ENCODE results near the gene RMND5A. TPM values are rescaled to one million over a fixed set of nuclear protein-coding genes. Genes with fewer than 3 reads are reported as not detected.

Gene RMND5A
- total RNA-seq, 2 donors from 2014 or later, result 63.7 to 72.6 TPM

GRCh38 chr2:86753606-86754005 lies 33.5 kb downstream of the RMND5A start:
- intact Hi-C loops (cut with DNase I), result loop anchor here (10.0 kb wide), 1 partner anchor 139 kb away; no protein-coding TSS in a partner anchor
- H3K9me3 ChIP-seq, result no peaks in the 10 kb centered on the region
- no peaks in the 10 kb centered on the region for H3K4me1 ChIP-seq
- no peak overlapping the region for H3K4me3 ChIP-seq
- H3K9ac ChIP-seq (ENCODE audit: low read depth in 2 of 2, low read length in 2 of 2), result no peak overlapping the region
- TF ChIP-seq, protein P1, sequence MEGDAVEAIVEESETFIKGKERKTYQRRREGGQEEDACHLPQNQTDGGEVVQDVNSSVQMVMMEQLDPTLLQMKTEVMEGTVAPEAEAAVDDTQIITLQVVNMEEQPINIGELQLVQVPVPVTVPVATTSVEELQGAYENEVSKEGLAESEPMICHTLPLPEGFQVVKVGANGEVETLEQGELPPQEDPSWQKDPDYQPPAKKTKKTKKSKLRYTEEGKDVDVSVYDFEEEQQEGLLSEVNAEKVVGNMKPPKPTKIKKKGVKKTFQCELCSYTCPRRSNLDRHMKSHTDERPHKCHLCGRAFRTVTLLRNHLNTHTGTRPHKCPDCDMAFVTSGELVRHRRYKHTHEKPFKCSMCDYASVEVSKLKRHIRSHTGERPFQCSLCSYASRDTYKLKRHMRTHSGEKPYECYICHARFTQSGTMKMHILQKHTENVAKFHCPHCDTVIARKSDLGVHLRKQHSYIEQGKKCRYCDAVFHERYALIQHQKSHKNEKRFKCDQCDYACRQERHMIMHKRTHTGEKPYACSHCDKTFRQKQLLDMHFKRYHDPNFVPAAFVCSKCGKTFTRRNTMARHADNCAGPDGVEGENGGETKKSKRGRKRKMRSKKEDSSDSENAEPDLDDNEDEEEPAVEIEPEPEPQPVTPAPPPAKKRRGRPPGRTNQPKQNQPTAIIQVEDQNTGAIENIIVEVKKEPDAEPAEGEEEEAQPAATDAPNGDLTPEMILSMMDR (IDR thresholded peaks at IDR 0.05), result no peak
- no peak for DNase-seq
- no peaks in the 10 kb centered on the region for H3K27me3 ChIP-seq
- no peaks in the 10 kb centered on the region for H3K36me3 ChIP-seq
- H3K27ac ChIP-seq, result no peak overlapping the region

GRCh38 chr2:86758405-86758804 lies 38.3 kb downstream of the RMND5A start:
- Histone ChIP-seq H3K9me3 (no peaks in the 10 kb centered on the region), H3K4me1 (no peaks in the 10 kb centered on the region), H3K9ac (ENCODE audit: low read depth in 2 of 2, low read length in 2 of 2) (no peak overlapping the region), H3K27me3 (no peaks in the 10 kb centered on the region), H3K27ac (no peak overlapping the region), H3K36me3 (no peaks in the 10 kb centered on the region), H3K4me3 (no peak overlapping the region)
- TF ChIP-seq, protein P1 (IDR thresholded peaks at IDR 0.05), result no peak
- intact Hi-C loops (cut with DNase I), result loop anchor here (10.0 kb wide), 1 partner anchor 144 kb away; no protein-coding TSS in a partner anchor
- DNase-seq, result no peak

DNA sequence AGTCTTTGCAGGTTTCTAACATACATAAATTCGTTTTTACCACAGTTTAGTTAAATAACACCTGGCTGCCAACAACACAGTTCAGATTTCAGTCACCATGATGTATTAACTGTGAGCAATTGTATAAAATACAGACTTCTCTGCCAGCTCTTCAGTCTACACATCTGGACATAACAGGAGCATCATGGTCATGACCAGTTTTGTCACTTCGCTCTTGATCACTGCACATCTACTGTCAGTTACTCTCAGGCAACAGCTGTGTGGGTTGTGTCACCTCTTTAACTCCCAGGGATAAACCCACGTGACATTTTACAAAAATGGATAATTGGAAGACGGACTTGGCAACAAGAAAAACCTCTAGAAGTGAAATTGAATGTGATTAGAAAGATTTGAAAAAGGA lies 40.3 kb downstream of the RMND5A start:
- TF ChIP-seq, protein P1 (IDR thresholded peaks at IDR 0.05), result no peak
- H3K27me3 ChIP-seq, result no peaks in the 10 kb centered on the region
- no peaks in the 10 kb centered on the region for H3K9me3 ChIP-seq
- no peak overlapping the region for H3K27ac ChIP-seq
- no peak overlapping the region for H3K9ac ChIP-seq (ENCODE audit: low read depth in 2 of 2, low read length in 2 of 2)
- H3K4me3 ChIP-seq, result no peak overlapping the region
- intact Hi-C loops (cut with DNase I), result no loop called here
- DNase-seq, result no peak
- no peaks in the 10 kb centered on the region for H3K4me1 ChIP-seq
- H3K36me3 ChIP-seq, result no peaks in the 10 kb centered on the region

DNA sequence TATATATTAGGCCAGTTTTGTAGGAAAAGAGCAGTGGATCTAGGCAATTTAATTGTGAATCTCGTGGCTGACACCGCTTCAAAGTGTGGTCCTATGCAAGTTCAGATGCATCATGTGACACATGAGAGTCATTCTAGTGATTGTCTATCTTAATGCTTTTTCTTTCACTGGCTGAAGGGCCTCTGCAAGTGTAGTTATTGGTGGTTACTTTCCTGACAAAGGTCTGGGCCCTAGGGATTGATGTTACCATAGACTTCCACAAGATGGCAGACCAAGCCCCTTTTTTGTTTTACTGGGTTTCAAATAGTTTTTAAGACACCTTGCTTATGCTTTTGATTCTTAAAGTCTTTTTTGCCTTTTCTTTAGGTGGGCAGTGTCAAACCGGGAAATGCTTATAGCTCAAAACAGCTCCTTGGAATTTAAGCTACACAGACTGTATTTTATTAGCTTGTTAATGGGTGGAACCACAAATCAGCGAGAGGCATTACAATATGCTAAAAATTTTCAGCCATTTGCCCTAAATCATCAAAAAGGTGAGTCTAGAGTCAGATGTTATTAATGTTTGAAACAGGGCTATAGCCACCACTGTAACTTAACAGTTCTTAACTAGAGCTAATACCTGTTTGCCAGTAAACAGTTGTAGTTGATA lies 44.7 kb downstream of the RMND5A start:
- DNase-seq, result no peak
- TF ChIP-seq, protein P1 (IDR thresholded peaks at IDR 0.05), result peak; percentile 54
- H3K4me1 ChIP-seq, result no peaks in the 10 kb centered on the region
- H3K4me3 ChIP-seq, result no peak overlapping the region
- no peaks in the 10 kb centered on the region for H3K9me3 ChIP-seq
- intact Hi-C loops (cut with DNase I), result no loop called here
- no peak overlapping the region for H3K27ac ChIP-seq
- H3K36me3 ChIP-seq, result peaks cover 3% of the 10 kb centered on the region
- no peak overlapping the region for H3K9ac ChIP-seq (ENCODE audit: low read depth in 2 of 2, low read length in 2 of 2)
- H3K27me3 ChIP-seq, result no peaks in the 10 kb centered on the region

DNA sequence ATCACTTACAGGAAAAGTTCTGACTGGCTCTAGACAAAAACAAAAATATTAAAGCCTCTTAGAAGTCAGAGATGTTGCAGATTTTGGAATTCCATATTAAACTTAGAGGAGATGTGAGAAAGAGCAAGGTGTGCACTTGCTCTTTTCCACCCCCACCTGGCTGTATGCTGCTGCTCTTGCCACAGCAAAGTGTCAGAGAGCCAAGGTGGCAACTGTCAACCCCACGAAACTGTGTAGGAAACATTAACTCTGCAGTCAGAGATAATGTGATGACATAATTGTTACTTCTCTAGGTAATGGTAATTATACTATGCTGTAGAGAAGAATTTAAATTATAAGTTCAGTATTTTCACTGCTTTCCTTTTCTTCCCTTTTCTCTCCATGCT lies 45.2 kb downstream of the RMND5A start:
- no peaks in the 10 kb centered on the region for H3K27me3 ChIP-seq
- no peaks in the 10 kb centered on the region for H3K4me1 ChIP-seq
- no peak overlapping the region for H3K9ac ChIP-seq (ENCODE audit: low read depth in 2 of 2, low read length in 2 of 2)
- DNase-seq, result no peak
- H3K36me3 ChIP-seq, result peaks cover 9% of the 10 kb centered on the region
- H3K9me3 ChIP-seq, result no peaks in the 10 kb centered on the region
- H3K4me3 ChIP-seq, result no peak overlapping the region
- TF ChIP-seq, protein P1 (IDR thresholded peaks at IDR 0.05), result no peak
- no peak overlapping the region for H3K27ac ChIP-seq
- intact Hi-C loops (cut with DNase I), result no loop called here
